OCI-LY7 (cell line): ENCODE results near the gene ELF4.

Experiments used
- CTCF ChIP-seq: fragments of 200-600 bp; sonication (generic); conservative IDR thresholded peaks from 2 replicates; pipeline ENCODE4 v1.5.1; 2014; ENCODE audit warnings: mild to moderate bottlenecking, antibody characterized with exemption, low read length, moderate library complexity, mixed read lengths
- EZH2phosphoT487 ChIP-seq: fragments of 200-600 bp; sonication (generic); IDR thresholded peaks from 2 replicates; pipeline ENCODE4 v1.6.1; 2018; ENCODE audit warnings: low read depth, borderline replicate concordance, mild to moderate bottlenecking, mixed run types, antibody characterized with exemption, low read length, moderate library complexity, mixed read lengths

DNA sequence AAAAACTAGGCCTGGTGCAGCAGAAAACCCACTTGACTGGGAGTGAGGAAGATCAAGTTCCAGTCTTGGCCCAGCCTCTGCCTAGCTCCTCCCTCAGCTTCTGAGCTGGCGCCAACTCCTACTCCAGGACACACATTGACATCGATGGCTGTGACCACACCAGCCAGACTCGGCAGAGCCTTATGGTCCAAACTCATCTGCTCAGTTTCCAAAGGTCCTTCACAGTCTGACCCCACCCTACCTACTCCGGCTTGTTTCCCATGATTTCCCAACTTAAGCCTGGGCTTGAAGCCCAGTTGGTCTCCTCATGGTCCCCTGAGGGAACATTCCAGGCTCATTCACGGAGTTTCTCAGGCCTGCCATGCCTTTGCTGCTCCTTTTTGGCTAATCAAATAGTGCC, 10.1 kb downstream of the ELF4 start:
- TF ChIP-seq CTCF (no peak), EZH2phosphoT487 (no peak)
